HepG2 (cell line): ENCODE results near the gene FAM43A. TPM values are rescaled to one million over a fixed set of nuclear protein-coding genes. Genes with fewer than 3 reads are reported as not detected.

ENCODE experiments used
- BRD4 ChIP-seq: sonication (generic); formaldehyde crosslinking; IDR thresholded peaks from 2 replicates; pipeline ENCODE4 v1.4.0; 2020; ENCODE audit warnings: missing genetic modification reagents
- HDAC2 ChIP-seq: sonication (generic); formaldehyde crosslinking; IDR thresholded peaks from 2 replicates; pipeline ENCODE4 v1.4.0; 2020; ENCODE audit warnings: missing genetic modification reagents
- HDAC6 ChIP-seq: fragments of 200-600 bp; sonication (generic); IDR thresholded peaks from 2 replicates; pipeline ENCODE4 v1.7.0; 2017; ENCODE audit warnings: mild to moderate bottlenecking, antibody characterized with exemption, low read length, low read depth
- HOXA7 ChIP-seq: sonication (generic); formaldehyde crosslinking; IDR thresholded peaks from 2 replicates; pipeline ENCODE4 v1.8.1; 2022; ENCODE audit warnings: mild to moderate bottlenecking, missing genetic modification reagents, moderate library complexity
- HOXA9 ChIP-seq: sonication (generic); formaldehyde crosslinking; IDR thresholded peaks from 2 replicates; pipeline ENCODE4 v1.8.1; 2022; ENCODE audit warnings: missing genetic modification reagents, mild to moderate bottlenecking, moderate library complexity, borderline replicate concordance
- KDM5A ChIP-seq: fragments of 200-600 bp; sonication (generic); IDR thresholded peaks from 2 replicates; pipeline ENCODE4 v1.7.0; 2018; ENCODE audit warnings: antibody characterized with exemption, mild to moderate bottlenecking, low read length, borderline replicate concordance
- KLF12 ChIP-seq: sonication (generic); formaldehyde crosslinking; IDR thresholded peaks from 2 replicates; pipeline ENCODE4 v1.4.0; 2020; ENCODE audit warnings: missing genetic modification reagents, borderline replicate concordance
- REL ChIP-seq: sonication (generic); formaldehyde crosslinking; conservative IDR thresholded peaks from 2 replicates; pipeline ENCODE4 v1.8.0; 2022; ENCODE audit warnings: mild to moderate bottlenecking, missing genetic modification reagents, moderate library complexity
- SP140L ChIP-seq: sonication (generic); formaldehyde crosslinking; IDR thresholded peaks from 2 replicates; pipeline ENCODE4 v1.4.0; 2020; ENCODE audit warnings: missing genetic modification reagents, borderline replicate concordance
- SRSF1 ChIP-seq: fragments of 200-400 bp; formaldehyde crosslinking; optimal IDR thresholded peaks from 2 replicates; pipeline ENCODE3; 2017; ENCODE audit warnings: mild to moderate bottlenecking, low read depth, low read length, moderate library complexity
- TBX3 ChIP-seq: fragments of 450-650 bp; IDR thresholded peaks from 2 replicates; pipeline ENCODE4 v1.6.1; 2017; ENCODE audit warnings: antibody characterized with exemption, mild to moderate bottlenecking, inconsistent platforms, borderline replicate concordance
- TGIF2 ChIP-seq: IDR thresholded peaks from 2 replicates; pipeline ENCODE4 v1.6.1; 2016; ENCODE audit warnings: control low read depth, missing compliant biosample characterization
- THYN1 ChIP-seq: sonication (generic); formaldehyde crosslinking; IDR thresholded peaks from 2 replicates; pipeline ENCODE4 v1.8.1; 2023; ENCODE audit warnings: low read depth, mild to moderate bottlenecking, moderate library complexity, missing genetic modification reagents, borderline replicate concordance
- ZFP36 ChIP-seq: fragments of 150-350 bp; IDR thresholded peaks from 2 replicates; pipeline ENCODE4 v1.6.1; 2018; ENCODE audit warnings: borderline replicate concordance, low read length, low read depth; ENCODE audit not compliant: partially characterized antibody
- ZNF232 ChIP-seq: sonication (generic); formaldehyde crosslinking; IDR thresholded peaks from 2 replicates; pipeline ENCODE4 v1.4.0; 2020; ENCODE audit warnings: missing genetic modification reagents, borderline replicate concordance
- ZNF282 ChIP-seq: fragments of 450-650 bp; IDR thresholded peaks from 2 replicates; pipeline ENCODE4 v1.6.1; 2018; ENCODE audit not compliant: partially characterized antibody
- ZNF546 ChIP-seq: sonication (generic); formaldehyde crosslinking; conservative IDR thresholded peaks from 2 replicates; pipeline ENCODE4 v1.8.1; 2023; ENCODE audit warnings: mild to moderate bottlenecking, missing genetic modification reagents
- ZNF777 ChIP-seq: sonication (generic); formaldehyde crosslinking; IDR thresholded peaks from 2 replicates; pipeline ENCODE4 v1.4.0; 2020; ENCODE audit warnings: missing genetic modification reagents
- ZNF83 ChIP-seq: sonication (generic); formaldehyde crosslinking; IDR thresholded peaks from 2 replicates; pipeline ENCODE4 v1.4.0; 2020; ENCODE audit warnings: missing genetic modification reagents, mild to moderate bottlenecking, borderline replicate concordance
- polyA plus RNA-seq, 8 experiments: library from polyadenylated mRNA; depleted of rRNA in 3 of 8; stranded (reverse) in 7 of 8; unstranded in 1 of 8; fragments of >200 nt; fragmentation: Illumina TruSeq in 4 of 8; extraction: Trizol in 4 of 8; gene quantifications; 2 replicates each; pipeline versions ENCODE4 v1.2.1 to v1.2.3, GENCODE V29; 2011 to 2016; ENCODE audit warnings: low read depth in 4 of 8, missing spikeins in 1 of 8, mixed read lengths in 1 of 8; ENCODE audit not compliant: insufficient read depth in 1 of 8
- total RNA-seq, 5 experiments: library from RNA; depleted of rRNA; stranded (reverse); fragments of >200 nt; fragmentation: Illumina TruSeq; extraction: Trizol; gene quantifications; 2 replicates each; pipeline ENCODE4 v1.2.3, GENCODE V29; 2016; ENCODE audit warnings: low read depth in 1 of 5
- TF ChIP-seq, protein P1 (sequence below): sonication (generic); formaldehyde crosslinking; IDR thresholded peaks from 2 replicates; pipeline ENCODE4 v1.5.1; 2020; ENCODE audit warnings: missing genetic modification reagents, mild to moderate bottlenecking, borderline replicate concordance
- TF ChIP-seq, protein P2 (sequence below): sonication (generic); formaldehyde crosslinking; IDR thresholded peaks from 2 replicates; pipeline ENCODE4 v1.8.1; 2023; ENCODE audit warnings: mild to moderate bottlenecking, missing genetic modification reagents
- TF ChIP-seq, protein P3 (sequence below): IDR thresholded peaks from 2 replicates; pipeline ENCODE4 v1.6.1; 2016; ENCODE audit warnings: control low read depth
- TF ChIP-seq, protein P4 (sequence below): sonication (generic); formaldehyde crosslinking; IDR thresholded peaks from 2 replicates; pipeline ENCODE4 v1.4.0; 2020; ENCODE audit warnings: missing genetic modification reagents, borderline replicate concordance

Gene FAM43A
- total and polyA plus RNA-seq, 2 of the 13 experiments (the other 11 are each of a cell fraction or from before 2014, with no cell fraction given) = 0.91 to 1.8 TPM

DNA sequence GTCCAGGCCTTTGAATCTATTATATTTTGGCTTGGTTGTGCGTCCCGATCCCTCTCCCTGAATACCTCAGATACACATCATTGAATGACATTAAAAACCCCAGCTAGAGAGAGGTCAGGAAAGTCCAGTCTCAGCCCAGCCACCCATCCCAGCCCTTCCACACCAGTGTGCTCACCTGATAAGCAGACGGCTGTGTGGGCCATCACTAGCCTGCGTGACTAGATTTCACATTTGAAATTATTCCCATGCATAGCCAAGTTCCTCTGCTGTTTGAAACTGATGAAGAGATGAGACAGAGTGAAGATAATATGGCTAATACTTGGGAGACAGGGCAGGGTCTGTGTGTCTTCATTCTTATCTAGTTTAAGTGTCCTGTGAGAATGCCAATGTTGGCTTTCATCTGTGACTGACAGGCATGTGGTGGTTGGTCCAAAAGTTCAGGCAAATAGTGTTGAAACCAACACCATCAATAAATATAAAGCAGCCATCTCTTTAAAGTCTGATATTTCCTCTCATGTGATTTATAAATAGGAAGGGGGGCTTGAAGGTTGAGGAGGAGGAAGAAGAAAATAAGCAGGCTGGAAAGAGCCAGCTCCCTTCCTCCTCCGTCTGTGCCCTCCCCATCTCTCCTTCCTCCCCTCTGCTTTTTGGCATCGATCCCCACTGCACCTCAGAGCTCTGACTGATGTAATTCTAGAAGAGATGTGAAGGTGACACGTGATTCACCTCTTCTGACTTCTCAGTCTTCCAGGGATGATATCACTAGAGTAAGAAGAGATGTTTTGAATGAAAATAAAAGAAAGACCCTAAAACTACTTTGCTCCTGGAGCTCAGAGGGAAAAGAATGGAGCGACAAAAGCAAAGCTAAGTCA lies 5.1 kb downstream of the FAM43A start (continued):
- TF ChIP-seq, protein P1, sequence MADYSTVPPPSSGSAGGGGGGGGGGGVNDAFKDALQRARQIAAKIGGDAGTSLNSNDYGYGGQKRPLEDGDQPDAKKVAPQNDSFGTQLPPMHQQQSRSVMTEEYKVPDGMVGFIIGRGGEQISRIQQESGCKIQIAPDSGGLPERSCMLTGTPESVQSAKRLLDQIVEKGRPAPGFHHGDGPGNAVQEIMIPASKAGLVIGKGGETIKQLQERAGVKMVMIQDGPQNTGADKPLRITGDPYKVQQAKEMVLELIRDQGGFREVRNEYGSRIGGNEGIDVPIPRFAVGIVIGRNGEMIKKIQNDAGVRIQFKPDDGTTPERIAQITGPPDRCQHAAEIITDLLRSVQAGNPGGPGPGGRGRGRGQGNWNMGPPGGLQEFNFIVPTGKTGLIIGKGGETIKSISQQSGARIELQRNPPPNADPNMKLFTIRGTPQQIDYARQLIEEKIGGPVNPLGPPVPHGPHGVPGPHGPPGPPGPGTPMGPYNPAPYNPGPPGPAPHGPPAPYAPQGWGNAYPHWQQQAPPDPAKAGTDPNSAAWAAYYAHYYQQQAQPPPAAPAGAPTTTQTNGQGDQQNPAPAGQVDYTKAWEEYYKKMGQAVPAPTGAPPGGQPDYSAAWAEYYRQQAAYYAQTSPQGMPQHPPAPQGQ = no peak
- TF ChIP-seq ZNF232 (no peak), ZNF83 (CRISPR knock-in tag) (no peak), HOXA7 (CRISPR knock-in tag) (no peak), ZNF546 (CRISPR knock-in tag) (no peak), HOXA9 (CRISPR knock-in tag) (no peak), KLF12 (no peak), ZNF282 (no peak), TBX3 (peak; percentile 52; the same call in 1 of the 2 replicates), BRD4 (CRISPR knock-in tag) (no peak), SRSF1 (no peak), HDAC2 (CRISPR knock-in tag) (no peak), SP140L (CRISPR knock-in tag) (no peak), HDAC6 (no peak), THYN1 (CRISPR knock-in tag) (no peak), KDM5A (no peak), ZFP36 (no peak), REL (CRISPR knock-in tag) (no peak), TGIF2 (0 out of 2 replicates have a peak, but pooled peaks have one; percentile 25), ZNF777 (CRISPR knock-in tag) (no peak)
- TF ChIP-seq, protein P2, sequence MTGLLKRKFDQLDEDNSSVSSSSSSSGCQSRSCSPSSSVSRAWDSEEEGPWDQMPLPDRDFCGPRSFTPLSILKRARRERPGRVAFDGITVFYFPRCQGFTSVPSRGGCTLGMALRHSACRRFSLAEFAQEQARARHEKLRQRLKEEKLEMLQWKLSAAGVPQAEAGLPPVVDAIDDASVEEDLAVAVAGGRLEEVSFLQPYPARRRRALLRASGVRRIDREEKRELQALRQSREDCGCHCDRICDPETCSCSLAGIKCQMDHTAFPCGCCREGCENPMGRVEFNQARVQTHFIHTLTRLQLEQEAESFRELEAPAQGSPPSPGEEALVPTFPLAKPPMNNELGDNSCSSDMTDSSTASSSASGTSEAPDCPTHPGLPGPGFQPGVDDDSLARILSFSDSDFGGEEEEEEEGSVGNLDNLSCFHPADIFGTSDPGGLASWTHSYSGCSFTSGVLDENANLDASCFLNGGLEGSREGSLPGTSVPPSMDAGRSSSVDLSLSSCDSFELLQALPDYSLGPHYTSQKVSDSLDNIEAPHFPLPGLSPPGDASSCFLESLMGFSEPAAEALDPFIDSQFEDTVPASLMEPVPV = no peak
- TF ChIP-seq, protein P3, sequence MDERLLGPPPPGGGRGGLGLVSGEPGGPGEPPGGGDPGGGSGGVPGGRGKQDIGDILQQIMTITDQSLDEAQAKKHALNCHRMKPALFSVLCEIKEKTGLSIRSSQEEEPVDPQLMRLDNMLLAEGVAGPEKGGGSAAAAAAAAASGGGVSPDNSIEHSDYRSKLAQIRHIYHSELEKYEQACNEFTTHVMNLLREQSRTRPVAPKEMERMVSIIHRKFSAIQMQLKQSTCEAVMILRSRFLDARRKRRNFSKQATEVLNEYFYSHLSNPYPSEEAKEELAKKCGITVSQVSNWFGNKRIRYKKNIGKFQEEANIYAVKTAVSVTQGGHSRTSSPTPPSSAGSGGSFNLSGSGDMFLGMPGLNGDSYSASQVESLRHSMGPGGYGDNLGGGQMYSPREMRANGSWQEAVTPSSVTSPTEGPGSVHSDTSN (CRISPR knock-in tag) = peak; percentile 66
- TF ChIP-seq, protein P4, sequence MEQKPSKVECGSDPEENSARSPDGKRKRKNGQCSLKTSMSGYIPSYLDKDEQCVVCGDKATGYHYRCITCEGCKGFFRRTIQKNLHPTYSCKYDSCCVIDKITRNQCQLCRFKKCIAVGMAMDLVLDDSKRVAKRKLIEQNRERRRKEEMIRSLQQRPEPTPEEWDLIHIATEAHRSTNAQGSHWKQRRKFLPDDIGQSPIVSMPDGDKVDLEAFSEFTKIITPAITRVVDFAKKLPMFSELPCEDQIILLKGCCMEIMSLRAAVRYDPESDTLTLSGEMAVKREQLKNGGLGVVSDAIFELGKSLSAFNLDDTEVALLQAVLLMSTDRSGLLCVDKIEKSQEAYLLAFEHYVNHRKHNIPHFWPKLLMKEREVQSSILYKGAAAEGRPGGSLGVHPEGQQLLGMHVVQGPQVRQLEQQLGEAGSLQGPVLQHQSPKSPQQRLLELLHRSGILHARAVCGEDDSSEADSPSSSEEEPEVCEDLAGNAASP (CRISPR knock-in tag) = no peak
